ENCODE results near the gene ZNRF3. TPM values are rescaled to one million over a fixed set of nuclear protein-coding genes. Genes with fewer than 3 reads are reported as not detected.
A peak's percentile ranks its signal among the peaks of the same experiment; 100 is the strongest.
"Not testable (repeated sequence)": the region's sequence is repeated elsewhere in the genome, so short reads cannot be mapped to it uniquely, and the experiment has no call there.

Gene ZNRF3
- total RNA-seq, 1 donor from 2014 or later, result 4.1 TPM

DNA sequence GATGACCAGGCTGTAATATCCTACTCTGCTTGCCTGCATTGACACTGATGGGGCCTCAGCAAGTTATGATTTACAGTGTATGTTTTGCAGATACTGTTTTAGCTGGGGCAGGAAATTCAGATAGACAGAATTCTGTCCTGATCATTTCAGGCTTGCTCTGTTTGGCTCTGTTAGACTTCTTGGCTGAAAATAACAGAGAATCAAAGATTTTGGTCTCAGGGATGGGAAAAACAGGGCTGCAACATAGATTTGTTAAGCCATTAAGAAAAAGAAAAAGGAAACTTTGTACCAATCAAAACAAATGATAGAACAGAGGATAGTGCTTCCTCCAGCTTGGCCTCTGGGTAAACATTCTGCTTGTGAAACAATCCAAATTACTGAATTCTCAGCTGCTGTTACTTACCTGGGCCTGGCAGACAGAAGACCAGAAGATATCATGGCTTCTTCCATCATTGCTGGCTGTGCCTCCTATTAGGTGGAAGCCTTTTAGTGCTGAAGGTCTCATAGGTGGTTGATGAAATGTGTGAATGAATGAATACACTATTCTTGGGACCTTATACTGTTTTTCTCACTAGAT, 22.0 kb downstream of the ZNRF3 start:
- Histone ChIP-seq H3K4me3 (no peak overlapping the region), H3K9me3 (ENCODE audit: low read depth) (no peaks in the 10 kb centered on the region), H3K4me2 (no peak overlapping the region), H3K27ac (no peak overlapping the region), H3K27me3 (no peaks in the 10 kb centered on the region), H2AFZ (replicated peaks) (no peak overlapping the region), H3K36me3 (no peaks in the 10 kb centered on the region), H3F3A (ENCODE audit: low read depth) (peaks cover 14% of the 10 kb centered on the region), H3K4me1 (peaks cover 38% of the 10 kb centered on the region), H4K20me1 (ENCODE audit: low read depth) (peaks cover 87% of the 10 kb centered on the region), H3K79me2 (ENCODE audit: low read depth) (peaks cover 98% of the 10 kb centered on the region), H3K9ac (no peak overlapping the region)
- peaks cover 17% of the 10 kb centered on the region for H3K36me3 Mint-ChIP-seq
- TF ChIP-seq EZH2 (IDR thresholded peaks at IDR 0.05), result no peak
- no peak for TF ChIP-seq EZH2phosphoT487 (IDR thresholded peaks at IDR 0.05)
- TF ChIP-seq CTCF (IDR thresholded peaks at IDR 0.05), result no peak
- H3K4me3 Mint-ChIP-seq, result peak overlapping the region; percentile 8
- no peaks in the 10 kb centered on the region for H3K9me3 Mint-ChIP-seq
- no peak for DNase-seq (ENCODE audit: low spot score)
- H3K27me3 Mint-ChIP-seq (ENCODE audit: insufficient read depth, low read depth), result peaks cover 6% of the 10 kb centered on the region
- peak overlapping the region; percentile 95 for H3K27ac Mint-ChIP-seq
- peaks cover 84% of the 10 kb centered on the region for H3K4me1 Mint-ChIP-seq

DNA sequence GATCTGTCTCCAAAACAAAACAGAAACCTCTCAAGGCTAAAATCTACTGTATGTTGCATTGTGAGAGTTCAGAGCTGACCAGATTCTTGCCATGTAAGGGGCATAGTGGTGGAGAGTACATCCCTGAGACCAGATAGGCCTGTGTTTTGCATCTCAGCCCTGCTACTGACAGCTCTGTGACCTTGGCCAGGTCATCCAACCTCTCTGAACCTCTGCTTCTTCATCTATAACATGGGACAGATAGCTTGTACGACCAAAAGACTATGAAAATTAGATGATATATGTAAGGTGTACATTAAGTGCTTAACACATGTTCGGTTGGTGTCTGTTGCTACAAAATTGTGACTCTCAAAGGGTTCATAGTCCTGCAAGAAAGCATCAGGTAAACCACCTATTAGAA, 22.9 kb downstream of the ZNRF3 start:
- H3K79me2 ChIP-seq (ENCODE audit: low read depth), result peaks cover 99% of the 10 kb centered on the region
- H3K27ac Mint-ChIP-seq, result peak overlapping the region; percentile 7

DNA sequence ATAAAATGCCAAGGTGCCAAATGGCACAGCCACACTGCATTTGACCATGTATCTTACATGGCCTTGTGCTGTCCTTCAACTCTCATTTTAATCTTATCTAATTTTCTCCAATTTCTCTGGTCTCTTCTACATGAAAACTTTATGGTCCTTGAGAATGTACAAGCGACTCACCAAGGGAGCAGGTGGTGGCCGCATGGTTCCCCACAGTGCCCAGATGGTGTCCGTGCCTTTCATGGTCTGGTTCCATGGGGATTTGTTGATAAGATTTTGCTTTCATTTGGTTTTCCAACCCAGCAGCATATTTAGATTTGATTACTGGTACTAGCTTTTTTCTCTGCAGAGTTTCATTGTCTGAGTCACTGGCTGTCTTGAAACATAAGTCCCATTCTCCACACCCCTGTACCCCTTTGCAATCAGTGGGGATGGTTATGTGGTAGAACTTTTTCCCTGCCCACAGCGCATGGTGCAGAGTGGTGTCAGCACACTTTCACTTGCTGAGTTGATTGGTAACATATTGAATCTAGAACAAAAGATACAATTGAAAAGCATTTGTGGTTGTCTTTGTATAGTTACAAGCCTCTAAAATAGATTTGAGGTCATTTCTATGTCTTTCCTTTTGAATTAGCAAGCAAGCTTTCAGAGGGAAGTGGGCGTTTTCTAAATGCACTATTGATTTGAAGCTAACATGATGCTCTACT, 24.1 kb downstream of the ZNRF3 start:
- H4K20me1 ChIP-seq (ENCODE audit: low read depth), result peaks cover 94% of the 10 kb centered on the region
- H3K9ac ChIP-seq, result no peak overlapping the region
- H3K9me3 ChIP-seq (ENCODE audit: low read depth), result no peaks in the 10 kb centered on the region
- H3K4me3 ChIP-seq, result no peak overlapping the region
- no peak overlapping the region for H2AFZ ChIP-seq (replicated peaks)
- peaks cover 49% of the 10 kb centered on the region for H3K4me1 ChIP-seq
- no peaks in the 10 kb centered on the region for H3K27me3 ChIP-seq
- TF ChIP-seq EZH2phosphoT487 (IDR thresholded peaks at IDR 0.05) (no peak), EZH2 (IDR thresholded peaks at IDR 0.05) (no peak), CTCF (IDR thresholded peaks at IDR 0.05) (no peak)
- Mint-ChIP-seq H3K27me3 (ENCODE audit: insufficient read depth, low read depth) (peaks cover 11% of the 10 kb centered on the region), H3K4me3 (peak overlapping the region; percentile 58), H3K9me3 (peaks cover 2% of the 10 kb centered on the region), H3K4me1 (peaks cover 93% of the 10 kb centered on the region), H3K36me3 (peaks cover 26% of the 10 kb centered on the region), H3K27ac (peak overlapping the region; percentile 95)
- no peak for DNase-seq (ENCODE audit: low spot score)
- H3K27ac ChIP-seq, result no peak overlapping the region
- peak overlapping the region; percentile 9 for H3K4me2 ChIP-seq
- H3K79me2 ChIP-seq (ENCODE audit: low read depth), result peaks cover 99% of the 10 kb centered on the region
- H3F3A ChIP-seq (ENCODE audit: low read depth), result peaks cover 20% of the 10 kb centered on the region
- H3K36me3 ChIP-seq, result no peaks in the 10 kb centered on the region

More for the DNA sequence above, 22.9 kb downstream of the ZNRF3 start:
- Histone ChIP-seq H3K9me3 (ENCODE audit: low read depth) (no peaks in the 10 kb centered on the region), H3K27ac (no peak overlapping the region), H3F3A (ENCODE audit: low read depth) (peaks cover 14% of the 10 kb centered on the region), H3K4me1 (peaks cover 38% of the 10 kb centered on the region), H3K9ac (no peak overlapping the region), H3K27me3 (no peaks in the 10 kb centered on the region), H3K4me3 (no peak overlapping the region), H2AFZ (replicated peaks) (no peak overlapping the region), H3K36me3 (no peaks in the 10 kb centered on the region), H3K4me2 (no peak overlapping the region), H4K20me1 (ENCODE audit: low read depth) (peaks cover 88% of the 10 kb centered on the region)
- Mint-ChIP-seq H3K4me1 (peaks cover 88% of the 10 kb centered on the region), H3K9me3 (no peaks in the 10 kb centered on the region), H3K36me3 (peaks cover 23% of the 10 kb centered on the region), H3K4me3 (peak overlapping the region; percentile 24), H3K27me3 (ENCODE audit: insufficient read depth, low read depth) (peaks cover 8% of the 10 kb centered on the region)
- TF ChIP-seq EZH2phosphoT487 (IDR thresholded peaks at IDR 0.05) (no peak), CTCF (IDR thresholded peaks at IDR 0.05) (no peak), EZH2 (IDR thresholded peaks at IDR 0.05) (no peak)
- no peak for DNase-seq (ENCODE audit: low spot score)

- not testable (repeated sequence) for H3K9me3 Mint-ChIP-seq; H3K9me3 ChIP-seq (ENCODE audit: low read depth); H3K4me2 ChIP-seq; H3K27me3 ChIP-seq; H3K4me3 ChIP-seq; H2AFZ ChIP-seq (replicated peaks); H3K27ac Mint-ChIP-seq; DNase-seq (ENCODE audit: low spot score); H3K27ac ChIP-seq; H3K36me3 ChIP-seq; H3K9ac ChIP-seq
- peaks cover 34% of the 10 kb centered on the region for H3K36me3 Mint-ChIP-seq
- Histone ChIP-seq H3K79me2 (ENCODE audit: low read depth) (peaks cover 99% of the 10 kb centered on the region), H3K4me1 (peaks cover 36% of the 10 kb centered on the region), H3F3A (ENCODE audit: low read depth) (peaks cover 15% of the 10 kb centered on the region), H4K20me1 (ENCODE audit: low read depth) (peaks cover 93% of the 10 kb centered on the region)
- H3K4me1 Mint-ChIP-seq, result peaks cover 90% of the 10 kb centered on the region
- H3K27me3 Mint-ChIP-seq (ENCODE audit: insufficient read depth, low read depth), result peaks cover 12% of the 10 kb centered on the region
- H3K4me3 Mint-ChIP-seq, result peak overlapping the region; percentile 16
These were observed 25.4 kb downstream of the ZNRF3 start for GRCh38 chr22:28908810-28909209.
